HG03354 (cell line): Measurements from ENCODE around the gene MNDA.
"Not testable (repeated sequence)": the region's sequence is repeated elsewhere in the genome, so short reads cannot be mapped to it uniquely, and the experiment has no call there.

ENCODE experiments used
- ATAC-seq: cut with Tn5 transposase; IDR thresholded peaks from one replicate; pipeline ENCODE4 v1.9.1; 2021; ENCODE audit warnings: mild to moderate bottlenecking; ENCODE audit not compliant: unreplicated experiment, poor library complexity, severe bottlenecking

MNDA gene

DNA sequence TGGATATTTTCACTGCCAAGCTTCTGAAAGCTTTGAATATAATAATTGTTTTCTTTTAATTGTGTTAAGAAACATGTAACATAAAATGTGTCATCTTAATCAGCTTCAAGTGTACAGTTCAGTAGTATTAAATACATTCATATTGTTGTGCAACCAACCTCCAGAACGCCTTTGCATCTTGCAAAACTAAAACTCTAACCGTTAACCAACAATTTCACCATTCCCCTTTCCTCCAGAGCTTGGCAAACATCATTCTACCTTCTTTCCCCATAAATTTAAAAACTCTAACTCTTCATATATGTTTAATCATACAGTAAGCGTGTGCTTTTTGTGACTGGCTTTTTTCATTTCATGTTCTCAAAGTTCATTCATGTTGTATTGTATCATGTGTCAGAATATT lies 2.1 kb downstream of the MNDA start:
- ATAC-seq: no peak

DNA sequence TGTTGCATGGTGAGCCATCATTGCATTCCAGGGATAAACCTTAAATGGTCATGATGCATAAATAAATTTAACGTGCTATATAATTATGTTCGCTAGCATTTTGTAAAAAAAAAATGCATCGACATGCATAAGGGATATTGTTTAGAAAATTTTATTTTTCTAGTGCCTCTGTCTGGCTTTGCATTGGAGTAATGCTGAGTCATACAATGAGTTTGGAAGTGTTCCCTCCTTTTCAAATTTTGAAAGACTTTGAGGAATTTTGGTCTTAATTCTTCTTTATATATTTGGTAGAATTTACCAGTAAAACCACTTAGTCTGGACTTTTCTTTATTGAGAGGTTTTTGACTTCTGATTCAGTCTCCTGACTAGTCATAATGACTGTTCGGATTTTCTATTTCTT lies 4.9 kb downstream of the MNDA start:
- no peak for ATAC-seq

DNA sequence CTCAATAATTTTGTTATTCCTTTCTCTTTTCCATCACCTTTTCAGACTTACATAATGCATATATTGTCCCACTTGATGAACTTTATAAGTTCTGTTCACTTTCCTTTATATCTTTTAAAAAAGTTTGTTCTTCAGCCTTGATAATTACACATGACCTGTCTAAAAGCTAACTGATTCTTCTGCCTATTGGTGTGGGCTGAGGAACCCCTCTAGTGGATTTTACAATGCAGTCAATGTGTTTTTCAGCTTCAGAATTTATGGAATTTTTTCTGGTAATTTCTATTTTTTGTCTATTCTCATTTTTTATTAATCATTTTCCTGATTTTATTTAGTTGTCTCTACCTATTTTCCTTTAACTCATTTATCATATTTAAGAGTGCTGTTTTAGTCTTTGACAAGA lies 7.5 kb downstream of the MNDA start:
- no peak for ATAC-seq

DNA sequence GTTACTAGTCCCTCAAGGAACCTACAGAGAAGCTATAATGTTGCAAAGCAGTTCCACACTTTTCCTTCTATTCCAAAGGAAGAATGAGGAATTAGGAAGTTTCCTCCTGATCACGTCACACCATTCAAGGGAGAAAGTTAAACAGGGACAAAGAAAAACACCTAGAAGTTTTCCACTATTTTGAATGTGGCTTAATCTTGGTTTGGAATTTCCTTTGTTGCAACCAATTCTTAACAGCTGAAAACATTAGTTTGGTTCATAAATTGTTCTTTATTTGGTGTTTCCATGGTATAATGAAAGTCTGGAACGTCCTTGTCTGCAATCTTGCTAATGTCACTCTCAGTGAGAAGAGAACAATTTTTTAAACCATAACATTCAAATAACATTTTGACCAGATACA lies 8.4 kb downstream of the MNDA start:
- ATAC-seq: no peak

DNA sequence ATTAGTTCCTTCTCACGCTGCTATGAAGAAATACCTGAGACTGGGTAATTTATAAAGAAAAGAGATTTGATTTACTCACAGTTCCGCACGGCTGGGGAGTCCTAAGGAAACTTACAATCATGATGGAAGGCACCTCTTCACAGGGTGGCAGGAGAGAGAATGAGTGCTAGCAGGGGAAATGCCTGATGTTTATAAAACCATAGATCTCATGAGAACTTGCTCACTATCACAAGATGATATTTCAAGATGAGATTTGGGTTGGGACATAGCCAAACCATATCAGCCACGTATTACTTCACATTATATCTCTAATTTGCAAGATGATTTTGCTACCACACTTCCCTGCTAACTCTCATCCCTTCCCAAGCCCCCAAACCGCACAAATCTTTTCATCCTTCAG lies 9.1 kb downstream of the MNDA start:
- no peak for ATAC-seq

DNA sequence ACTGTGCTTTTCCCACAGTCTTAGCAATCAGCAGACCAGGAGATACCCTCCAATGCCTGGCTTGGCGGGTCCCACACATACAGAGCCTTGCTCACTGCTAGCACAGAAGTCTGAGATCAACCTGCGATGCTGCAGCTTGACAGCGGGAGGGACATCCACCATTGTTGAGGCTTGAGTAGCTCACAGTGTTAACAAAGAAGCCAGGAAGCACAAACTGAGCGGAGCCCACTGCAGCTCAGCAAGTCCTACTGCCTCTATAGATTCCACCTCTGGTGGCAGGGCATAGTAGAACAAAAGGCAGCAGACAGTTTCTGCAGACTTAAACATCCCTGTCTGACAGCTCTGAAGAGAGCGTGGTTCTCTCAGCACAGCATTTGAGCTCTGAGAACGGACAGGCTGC lies 33.4 kb downstream of the MNDA start:
- no peak for ATAC-seq

DNA sequence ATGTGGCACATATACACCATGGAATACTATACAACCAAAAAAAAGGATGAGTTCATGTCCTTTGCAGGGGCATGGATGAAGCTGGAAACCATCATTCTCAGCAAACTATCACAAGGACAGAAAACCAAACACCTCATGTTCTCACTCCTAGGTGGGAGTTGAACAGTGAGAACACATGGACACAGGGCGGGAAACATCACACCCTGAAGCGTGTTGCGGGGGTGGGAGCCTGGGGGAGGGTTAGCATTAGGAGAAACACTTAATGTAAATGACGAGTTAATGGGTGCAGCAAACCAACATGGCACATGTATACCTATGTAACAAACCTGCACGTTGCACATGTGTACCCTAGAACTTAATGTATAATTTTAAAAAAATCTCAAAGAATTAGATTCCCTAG lies 39.3 kb downstream of the MNDA start:
- not testable (repeated sequence) for ATAC-seq

DNA sequence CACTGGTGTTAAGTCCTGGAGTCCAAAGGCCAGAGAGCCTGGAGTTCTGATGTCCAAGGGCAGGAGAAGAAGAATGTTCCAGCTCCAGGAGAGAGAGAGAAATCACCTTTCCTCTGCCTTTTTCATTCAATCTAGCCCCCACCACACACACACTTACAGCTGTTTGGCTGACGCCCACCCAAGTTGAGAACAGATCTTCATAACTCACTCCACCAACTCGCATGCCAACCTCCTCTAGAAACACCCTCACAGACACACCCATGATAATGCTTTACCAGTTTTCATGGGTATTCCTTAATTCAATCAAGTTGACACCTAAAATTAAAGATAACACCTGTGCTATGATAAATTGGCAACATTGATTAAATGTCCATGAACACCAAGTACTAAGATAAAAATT lies 42.0 kb downstream of the MNDA start:
- ATAC-seq: no peak

DNA sequence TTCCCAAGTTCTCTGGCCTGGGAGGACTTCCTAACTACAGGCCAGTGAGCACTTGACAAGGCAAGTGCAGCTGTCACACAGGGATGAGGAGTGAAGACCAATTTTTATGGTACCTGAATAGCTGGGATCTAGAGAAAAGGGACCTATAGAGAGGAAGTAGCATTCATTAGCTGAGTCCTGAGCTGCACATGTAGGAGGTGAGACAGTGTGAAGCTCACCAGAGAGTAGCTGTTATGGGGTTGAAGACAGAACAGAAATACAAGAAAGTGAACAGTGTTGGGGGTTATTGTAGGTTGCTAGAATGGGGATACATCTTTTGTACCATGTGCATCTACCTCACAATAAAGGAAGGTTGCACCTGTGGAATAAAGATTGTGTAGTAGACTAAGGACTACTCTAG lies 62.5 kb downstream of the MNDA start:
- no peak for ATAC-seq

DNA sequence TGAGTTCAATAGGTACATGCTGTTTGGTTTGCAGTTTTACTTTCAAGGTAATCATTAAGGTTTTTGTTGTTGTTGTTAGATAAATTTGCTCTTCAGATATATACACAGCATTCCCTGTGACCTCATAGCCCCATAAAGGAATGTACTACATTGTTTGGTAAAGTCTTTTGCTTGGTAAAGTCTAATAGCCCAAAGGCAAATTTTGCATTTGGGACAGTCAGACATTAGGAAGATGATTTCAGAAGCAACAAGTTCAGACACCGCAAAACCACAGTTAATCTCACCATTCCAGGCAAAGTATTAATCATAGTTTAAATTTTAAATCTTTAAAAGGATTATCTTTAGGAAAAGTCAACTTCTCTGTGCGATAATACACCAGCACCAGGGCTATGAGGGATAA lies 67.6 kb downstream of the MNDA start:
- ATAC-seq: no peak
